A673 (cell line): ENCODE results near the gene MTMR12.

Experiments
- EZH2 ChIP-seq: fragments of 200-600 bp; sonication (generic); IDR thresholded peaks from 2 replicates; pipeline ENCODE4 v1.6.1; 2017; ENCODE audit warnings: borderline replicate concordance, low read depth, mild to moderate bottlenecking, mixed read lengths, antibody characterized with exemption, low read length; ENCODE audit not compliant: poor library complexity, severe bottlenecking
- TF ChIP-seq, protein P1 (sequence below): fragments of 300-800, 200-600 bp; sonication (generic); conservative IDR thresholded peaks from 2 replicates; pipeline ENCODE4 v1.5.1; 2017; ENCODE audit warnings: low read depth, mild to moderate bottlenecking, antibody characterized with exemption, low read length, moderate library complexity, mixed read lengths

DNA sequence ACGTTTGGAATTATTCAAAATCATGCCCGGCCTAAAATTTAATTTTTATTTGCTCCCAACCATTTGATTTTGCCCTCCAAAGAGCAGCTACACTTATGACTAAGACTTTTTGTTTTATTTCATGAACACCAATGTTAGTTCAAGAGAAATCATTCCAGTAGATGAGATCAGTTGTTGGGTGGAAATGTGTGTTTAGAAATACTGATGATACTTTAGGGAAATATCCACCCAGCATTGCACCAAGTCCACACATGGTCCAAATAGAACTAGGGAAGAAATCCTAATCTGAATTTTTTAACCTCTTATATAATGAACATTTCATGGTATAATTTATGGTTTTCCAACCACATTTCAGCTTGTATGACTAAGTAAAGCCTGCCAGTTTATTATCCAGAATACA, 110.3 kb downstream of the MTMR12 start:
- TF ChIP-seq EZH2, result no peak
- TF ChIP-seq, protein P1, sequence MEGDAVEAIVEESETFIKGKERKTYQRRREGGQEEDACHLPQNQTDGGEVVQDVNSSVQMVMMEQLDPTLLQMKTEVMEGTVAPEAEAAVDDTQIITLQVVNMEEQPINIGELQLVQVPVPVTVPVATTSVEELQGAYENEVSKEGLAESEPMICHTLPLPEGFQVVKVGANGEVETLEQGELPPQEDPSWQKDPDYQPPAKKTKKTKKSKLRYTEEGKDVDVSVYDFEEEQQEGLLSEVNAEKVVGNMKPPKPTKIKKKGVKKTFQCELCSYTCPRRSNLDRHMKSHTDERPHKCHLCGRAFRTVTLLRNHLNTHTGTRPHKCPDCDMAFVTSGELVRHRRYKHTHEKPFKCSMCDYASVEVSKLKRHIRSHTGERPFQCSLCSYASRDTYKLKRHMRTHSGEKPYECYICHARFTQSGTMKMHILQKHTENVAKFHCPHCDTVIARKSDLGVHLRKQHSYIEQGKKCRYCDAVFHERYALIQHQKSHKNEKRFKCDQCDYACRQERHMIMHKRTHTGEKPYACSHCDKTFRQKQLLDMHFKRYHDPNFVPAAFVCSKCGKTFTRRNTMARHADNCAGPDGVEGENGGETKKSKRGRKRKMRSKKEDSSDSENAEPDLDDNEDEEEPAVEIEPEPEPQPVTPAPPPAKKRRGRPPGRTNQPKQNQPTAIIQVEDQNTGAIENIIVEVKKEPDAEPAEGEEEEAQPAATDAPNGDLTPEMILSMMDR, result no peak
